ENCODE measurements around the gene TRIM33. TPM values are rescaled to one million over a fixed set of nuclear protein-coding genes. Genes with fewer than 3 reads are reported as not detected.

TRIM33 gene
- total and polyA plus RNA-seq, 10 of the 15 experiments (the other 5 are each of a cell fraction or from before 2014, with no cell fraction given): 9.0 to 40.3 (median 22.0) TPM

DNA sequence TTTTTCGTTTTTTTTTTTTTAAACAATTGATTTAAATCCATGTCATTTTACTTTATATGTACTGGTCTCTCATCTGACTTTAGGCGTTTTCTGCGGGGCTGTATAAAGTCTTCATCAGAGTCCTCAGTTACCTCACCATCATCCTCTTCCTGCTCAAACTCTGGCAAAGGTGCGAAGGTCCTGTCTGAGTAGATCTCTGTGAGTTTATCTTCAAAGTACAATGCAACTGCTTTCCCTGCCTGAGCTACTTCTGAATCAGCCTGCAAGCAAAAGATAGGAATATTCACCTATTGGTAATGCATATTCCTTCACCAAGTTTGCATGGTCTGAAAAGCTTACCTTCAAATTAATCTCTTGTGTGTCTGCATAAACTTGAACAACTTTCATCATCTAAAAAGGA is 113.4 kb downstream of the TRIM33 start:
- WGBS (ENCODE audit: insufficient coverage, insufficient replicate concordance, low lambda C conversion rate, missing lambda C conversion rate): 93% methylated on average over 4 of the region's 4 CpGs
- TF ChIP-seq SREBF1 (IDR thresholded peaks at IDR 0.05; ENCODE audit: low read length) (no peak), NFYB (IDR thresholded peaks at IDR 0.05; ENCODE audit: insufficient read depth, low read depth, low read length) (no peak), POLR2AphosphoS2 (IDR thresholded peaks at IDR 0.05; ENCODE audit: low read depth, low read length) (no peak), SRF (IDR thresholded peaks at IDR 0.05; ENCODE audit: low read depth in 2 of 2, low read length in 2 of 2) (no peak)
- TF ChIP-seq, protein P1, sequence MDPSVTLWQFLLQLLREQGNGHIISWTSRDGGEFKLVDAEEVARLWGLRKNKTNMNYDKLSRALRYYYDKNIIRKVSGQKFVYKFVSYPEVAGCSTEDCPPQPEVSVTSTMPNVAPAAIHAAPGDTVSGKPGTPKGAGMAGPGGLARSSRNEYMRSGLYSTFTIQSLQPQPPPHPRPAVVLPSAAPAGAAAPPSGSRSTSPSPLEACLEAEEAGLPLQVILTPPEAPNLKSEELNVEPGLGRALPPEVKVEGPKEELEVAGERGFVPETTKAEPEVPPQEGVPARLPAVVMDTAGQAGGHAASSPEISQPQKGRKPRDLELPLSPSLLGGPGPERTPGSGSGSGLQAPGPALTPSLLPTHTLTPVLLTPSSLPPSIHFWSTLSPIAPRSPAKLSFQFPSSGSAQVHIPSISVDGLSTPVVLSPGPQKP (IDR thresholded peaks at IDR 0.05; ENCODE audit: low read depth, low read length): no peak
- TF ChIP-seq, protein P2, sequence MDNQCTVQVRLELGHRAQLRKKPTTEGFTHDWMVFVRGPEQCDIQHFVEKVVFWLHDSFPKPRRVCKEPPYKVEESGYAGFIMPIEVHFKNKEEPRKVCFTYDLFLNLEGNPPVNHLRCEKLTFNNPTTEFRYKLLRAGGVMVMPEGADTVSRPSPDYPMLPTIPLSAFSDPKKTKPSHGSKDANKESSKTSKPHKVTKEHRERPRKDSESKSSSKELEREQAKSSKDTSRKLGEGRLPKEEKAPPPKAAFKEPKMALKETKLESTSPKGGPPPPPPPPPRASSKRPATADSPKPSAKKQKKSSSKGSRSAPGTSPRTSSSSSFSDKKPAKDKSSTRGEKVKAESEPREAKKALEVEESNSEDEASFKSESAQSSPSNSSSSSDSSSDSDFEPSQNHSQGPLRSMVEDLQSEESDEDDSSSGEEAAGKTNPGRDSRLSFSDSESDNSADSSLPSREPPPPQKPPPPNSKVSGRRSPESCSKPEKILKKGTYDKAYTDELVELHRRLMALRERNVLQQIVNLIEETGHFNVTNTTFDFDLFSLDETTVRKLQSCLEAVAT (IDR thresholded peaks at IDR 0.05): no peak
- no peak overlapping the region for H3K4me3 ChIP-seq
- no peaks in the 10 kb centered on the region for H3K79me2 ChIP-seq (ENCODE audit: control insufficient read depth, insufficient read depth, low read length)
- no peak overlapping the region for H3K4me2 ChIP-seq (ENCODE audit: control insufficient read depth, insufficient read depth)
- DNase-seq (ENCODE audit: low read depth, low spot score): no peak
- FAIRE-seq: no peak
- intact Hi-C loops (cut with micrococcal nuclease; ENCODE audit: unreplicated experiment): no loop called here
- H2AFZ ChIP-seq (ENCODE audit: control insufficient read depth, low read depth, low read length): no peak overlapping the region
- ChIA-PET SMC1A (ENCODE audit: uncharacterized antibody, unreplicated experiment) (no interaction called here), POLR2A (interaction anchor here (0.7 kb wide), 1 partner anchor 43 kb away, joined by 7 read pairs; no protein-coding TSS in a partner anchor), CTCF (no interaction called here), RAD21 (ENCODE audit: unreplicated experiment) (no interaction called here)
- H3K4me1 ChIP-seq (ENCODE audit: control insufficient read depth, insufficient read depth, low read length): no peaks in the 10 kb centered on the region
- H3K36me3 ChIP-seq (ENCODE audit: control insufficient read depth in 2 of 2, insufficient read depth in 2 of 2, low read length in 1 of 2): no peaks in the 10 kb centered on the region
- no peaks in the 10 kb centered on the region for H3K9me3 ChIP-seq (replicated peaks; ENCODE audit: control insufficient read depth, insufficient read depth, low read length)
- no peaks in the 10 kb centered on the region for H3K27me3 ChIP-seq (replicated peaks in 1 of 2; ENCODE audit: control insufficient read depth in 2 of 2, insufficient read depth in 2 of 2, low read length in 1 of 2)
- ATAC-seq: no peak
- no peaks in the 10 kb centered on the region for H4K20me1 ChIP-seq (ENCODE audit: control insufficient read depth, insufficient read depth)
- no TSS peak for BruUV-seq (replicated peaks)
- in situ Hi-C loops (cut with MboI): no loop called here
- no peak overlapping the region for H3K27ac ChIP-seq (ENCODE audit: control insufficient read depth, insufficient read depth)
- H3K9ac ChIP-seq (ENCODE audit: control insufficient read depth, insufficient read depth, low read length): no peak overlapping the region
